A549 (cell line): ENCODE measurements around the gene TMEM235.

ENCODE experiments used
- EP300 ChIP-seq, 2 experiments: fragments of >200 bp; sonication (Bioruptor Twin); formaldehyde crosslinking; IDR thresholded peaks; 2 replicates in 1 of 2; 3 replicates in 1 of 2; pipeline ENCODE4 v1.6.1; 2016 to 2017
- MYC ChIP-seq: IDR thresholded peaks from 2 replicates; pipeline ENCODE4 v1.6.1; 2012; ENCODE audit warnings: mild to moderate bottlenecking, inconsistent platforms, low read length, improper control_type of control experiment, borderline replicate concordance
- PHF8 ChIP-seq: fragments of 200-600 bp; sonication (generic); IDR thresholded peaks from 2 replicates; pipeline ENCODE4 v1.6.1; 2016; ENCODE audit warnings: low read depth, mild to moderate bottlenecking, antibody characterized with exemption, moderate library complexity, borderline replicate concordance
- POLR2A ChIP-seq: IDR thresholded peaks from 2 replicates; pipeline ENCODE4 v1.6.1; 2012; ENCODE audit warnings: mild to moderate bottlenecking, low read length
- RAD21 ChIP-seq, 2 experiments: fragments of >200 bp in 1 of 2; sonication (Bioruptor Twin) in 1 of 2; formaldehyde crosslinking in 1 of 2; IDR thresholded peaks in 1 of 2; conservative IDR thresholded peaks in 1 of 2; 2 replicates in 1 of 2; 3 replicates in 1 of 2; pipeline ENCODE4 v1.6.1; 2012 to 2018; ENCODE audit warnings: inconsistent platforms in 1 of 2
- RCOR1 ChIP-seq: fragments of 150-350 bp; IDR thresholded peaks from 2 replicates; pipeline ENCODE4 v1.6.1; 2014; ENCODE audit warnings: antibody characterized with exemption, low read length, low read depth
- SMC3 ChIP-seq: fragments of >200 bp; sonication (Bioruptor Twin); formaldehyde crosslinking; IDR thresholded peaks from 3 replicates; pipeline ENCODE4 v1.6.1; 2018; ENCODE audit warnings: inconsistent platforms
- TF ChIP-seq, protein P1 (sequence below): fragments of >200 bp; sonication (Bioruptor Twin); formaldehyde crosslinking; IDR thresholded peaks from 3 replicates; pipeline ENCODE4 v1.5.1; 2016
- TF ChIP-seq, protein P2 (sequence below): fragments of 450-650 bp; IDR thresholded peaks from 2 replicates; pipeline ENCODE4 v1.6.1; 2014; ENCODE audit warnings: antibody characterized with exemption
- TF ChIP-seq, protein P3 (sequence below): fragments of 200-600 bp; sonication (generic); IDR thresholded peaks from 2 replicates; pipeline ENCODE4 v1.6.1; 2016; ENCODE audit warnings: antibody characterized with exemption, mild to moderate bottlenecking, moderate library complexity

DNA sequence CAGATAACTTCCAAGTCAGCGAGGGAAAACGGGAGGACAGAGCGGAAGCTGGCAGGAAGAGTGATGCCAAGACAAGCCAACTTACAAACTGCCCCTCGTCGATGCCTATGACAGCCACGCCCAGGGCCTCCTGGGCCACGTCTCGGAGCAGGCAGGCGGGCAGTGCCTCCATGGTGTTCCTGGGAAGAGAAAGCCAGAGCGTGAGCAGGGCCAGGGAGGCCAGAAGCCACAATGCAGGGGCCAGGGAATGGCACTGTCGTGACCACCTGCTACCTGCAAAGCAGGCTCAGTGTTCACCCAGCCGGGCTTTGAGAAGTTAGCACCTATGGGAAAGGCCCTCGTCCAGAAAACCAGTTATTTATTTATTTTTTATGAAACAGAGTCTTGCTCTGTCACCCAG is 48.9 kb upstream of the TMEM235 start:
- TF ChIP-seq, protein P1, sequence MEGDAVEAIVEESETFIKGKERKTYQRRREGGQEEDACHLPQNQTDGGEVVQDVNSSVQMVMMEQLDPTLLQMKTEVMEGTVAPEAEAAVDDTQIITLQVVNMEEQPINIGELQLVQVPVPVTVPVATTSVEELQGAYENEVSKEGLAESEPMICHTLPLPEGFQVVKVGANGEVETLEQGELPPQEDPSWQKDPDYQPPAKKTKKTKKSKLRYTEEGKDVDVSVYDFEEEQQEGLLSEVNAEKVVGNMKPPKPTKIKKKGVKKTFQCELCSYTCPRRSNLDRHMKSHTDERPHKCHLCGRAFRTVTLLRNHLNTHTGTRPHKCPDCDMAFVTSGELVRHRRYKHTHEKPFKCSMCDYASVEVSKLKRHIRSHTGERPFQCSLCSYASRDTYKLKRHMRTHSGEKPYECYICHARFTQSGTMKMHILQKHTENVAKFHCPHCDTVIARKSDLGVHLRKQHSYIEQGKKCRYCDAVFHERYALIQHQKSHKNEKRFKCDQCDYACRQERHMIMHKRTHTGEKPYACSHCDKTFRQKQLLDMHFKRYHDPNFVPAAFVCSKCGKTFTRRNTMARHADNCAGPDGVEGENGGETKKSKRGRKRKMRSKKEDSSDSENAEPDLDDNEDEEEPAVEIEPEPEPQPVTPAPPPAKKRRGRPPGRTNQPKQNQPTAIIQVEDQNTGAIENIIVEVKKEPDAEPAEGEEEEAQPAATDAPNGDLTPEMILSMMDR = no peak
- no peak for TF ChIP-seq EP300 (IDR thresholded peaks at IDR 0.05)
- no peak for TF ChIP-seq PHF8
- no peak for TF ChIP-seq RCOR1
- no peak for TF ChIP-seq POLR2A
- TF ChIP-seq, protein P2, sequence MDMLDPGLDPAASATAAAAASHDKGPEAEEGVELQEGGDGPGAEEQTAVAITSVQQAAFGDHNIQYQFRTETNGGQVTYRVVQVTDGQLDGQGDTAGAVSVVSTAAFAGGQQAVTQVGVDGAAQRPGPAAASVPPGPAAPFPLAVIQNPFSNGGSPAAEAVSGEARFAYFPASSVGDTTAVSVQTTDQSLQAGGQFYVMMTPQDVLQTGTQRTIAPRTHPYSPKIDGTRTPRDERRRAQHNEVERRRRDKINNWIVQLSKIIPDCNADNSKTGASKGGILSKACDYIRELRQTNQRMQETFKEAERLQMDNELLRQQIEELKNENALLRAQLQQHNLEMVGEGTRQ = no peak
- no peak for TF ChIP-seq SMC3
- TF ChIP-seq, protein P3, sequence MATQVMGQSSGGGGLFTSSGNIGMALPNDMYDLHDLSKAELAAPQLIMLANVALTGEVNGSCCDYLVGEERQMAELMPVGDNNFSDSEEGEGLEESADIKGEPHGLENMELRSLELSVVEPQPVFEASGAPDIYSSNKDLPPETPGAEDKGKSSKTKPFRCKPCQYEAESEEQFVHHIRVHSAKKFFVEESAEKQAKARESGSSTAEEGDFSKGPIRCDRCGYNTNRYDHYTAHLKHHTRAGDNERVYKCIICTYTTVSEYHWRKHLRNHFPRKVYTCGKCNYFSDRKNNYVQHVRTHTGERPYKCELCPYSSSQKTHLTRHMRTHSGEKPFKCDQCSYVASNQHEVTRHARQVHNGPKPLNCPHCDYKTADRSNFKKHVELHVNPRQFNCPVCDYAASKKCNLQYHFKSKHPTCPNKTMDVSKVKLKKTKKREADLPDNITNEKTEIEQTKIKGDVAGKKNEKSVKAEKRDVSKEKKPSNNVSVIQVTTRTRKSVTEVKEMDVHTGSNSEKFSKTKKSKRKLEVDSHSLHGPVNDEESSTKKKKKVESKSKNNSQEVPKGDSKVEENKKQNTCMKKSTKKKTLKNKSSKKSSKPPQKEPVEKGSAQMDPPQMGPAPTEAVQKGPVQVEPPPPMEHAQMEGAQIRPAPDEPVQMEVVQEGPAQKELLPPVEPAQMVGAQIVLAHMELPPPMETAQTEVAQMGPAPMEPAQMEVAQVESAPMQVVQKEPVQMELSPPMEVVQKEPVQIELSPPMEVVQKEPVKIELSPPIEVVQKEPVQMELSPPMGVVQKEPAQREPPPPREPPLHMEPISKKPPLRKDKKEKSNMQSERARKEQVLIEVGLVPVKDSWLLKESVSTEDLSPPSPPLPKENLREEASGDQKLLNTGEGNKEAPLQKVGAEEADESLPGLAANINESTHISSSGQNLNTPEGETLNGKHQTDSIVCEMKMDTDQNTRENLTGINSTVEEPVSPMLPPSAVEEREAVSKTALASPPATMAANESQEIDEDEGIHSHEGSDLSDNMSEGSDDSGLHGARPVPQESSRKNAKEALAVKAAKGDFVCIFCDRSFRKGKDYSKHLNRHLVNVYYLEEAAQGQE = no peak
- TF ChIP-seq MYC = no peak
- TF ChIP-seq RAD21 (conservative IDR thresholded peaks at IDR 0.05 in 1 of 2, IDR thresholded peaks at IDR 0.05 in 1 of 2) = no peak
